Hepatocyte (in vitro differentiated cells): ENCODE results near the gene SSBP2. TPM values are rescaled to one million over a fixed set of nuclear protein-coding genes. Genes with fewer than 3 reads are reported as not detected.
"Not testable (repeated sequence)": the region's sequence is repeated elsewhere in the genome, so short reads cannot be mapped to it uniquely, and the experiment has no call there.

Source experiments
- DNase-seq: peaks from one replicate; pipeline ENCODE4 v3.0.0-alpha.2; 2016; ENCODE audit warnings: low spot score
- H2AFZ ChIP-seq: fragments of 200-600 bp; sonication (generic); 2 replicates; pipeline ENCODE4 v1.6.0; 2016; ENCODE audit warnings: antibody characterized with exemption, mild to moderate bottlenecking
- H3K27ac ChIP-seq: fragments of 200-600 bp; sonication (generic); 2 replicates; pipeline ENCODE4 v1.5.1; 2016; ENCODE audit warnings: mild to moderate bottlenecking
- H3K27me3 ChIP-seq: fragments of 200-600 bp; sonication (generic); 2 replicates; pipeline ENCODE4 v1.6.1; 2016
- H3K36me3 ChIP-seq: fragments of 200-600 bp; sonication (generic); replicated peaks from 2 replicates; pipeline ENCODE4 v1.5.1; 2016; ENCODE audit warnings: low read depth; ENCODE audit not compliant: insufficient read depth
- H3K4me1 ChIP-seq: fragments of 200-600 bp; sonication (generic); 2 replicates; pipeline ENCODE4 v1.5.1; 2016; ENCODE audit warnings: mild to moderate bottlenecking, moderate library complexity; ENCODE audit not compliant: insufficient read depth
- H3K4me2 ChIP-seq: fragments of 200-600 bp; sonication (generic); 2 replicates; pipeline ENCODE4 v1.6.0; 2016
- H3K4me3 ChIP-seq: fragments of 200-600 bp; sonication (generic); 2 replicates; pipeline ENCODE4 v1.5.1; 2016; ENCODE audit warnings: mild to moderate bottlenecking
- H3K79me2 ChIP-seq: fragments of 200-600 bp; sonication (generic); 2 replicates; pipeline ENCODE4 v1.6.0; 2017; ENCODE audit warnings: mild to moderate bottlenecking
- H3K9me2 ChIP-seq: fragments of 200-600 bp; sonication (generic); replicated peaks from 2 replicates; pipeline ENCODE4 v1.6.0; 2017; ENCODE audit warnings: mild to moderate bottlenecking; ENCODE audit not compliant: insufficient read depth
- H3K9me3 ChIP-seq: fragments of 200-600 bp; sonication (generic); 2 replicates; pipeline ENCODE4 v1.5.1; 2016; ENCODE audit warnings: low read depth, mild to moderate bottlenecking
- H4K20me1 ChIP-seq: fragments of 200-600 bp; sonication (generic); 2 replicates; pipeline ENCODE4 v1.6.0; 2016; ENCODE audit warnings: mild to moderate bottlenecking; ENCODE audit not compliant: insufficient read depth, poor library complexity, severe bottlenecking
- CTCF ChIP-seq: fragments of 200-600 bp; sonication (generic); IDR thresholded peaks from 2 replicates; pipeline ENCODE4 v1.5.1; 2016; ENCODE audit warnings: antibody characterized with exemption, mild to moderate bottlenecking; ENCODE audit not compliant: poor library complexity
- EZH2 ChIP-seq: fragments of 200-600 bp; sonication (generic); IDR thresholded peaks from 2 replicates; pipeline ENCODE4 v1.6.1; 2016; ENCODE audit warnings: antibody characterized with exemption, mild to moderate bottlenecking, borderline replicate concordance
- EZH2phosphoT487 ChIP-seq: fragments of 200-600 bp; sonication (generic); IDR thresholded peaks from one replicate; pipeline ENCODE4 v1.6.1; 2018; ENCODE audit warnings: antibody characterized with exemption, mild to moderate bottlenecking, low read depth, moderate library complexity; ENCODE audit not compliant: unreplicated experiment, severe bottlenecking
- WGBS: methylation state at CpG from one replicate; pipeline ENCODE4 v1.1.6; 2016; ENCODE audit warnings: low lambda C conversion rate; ENCODE audit errors: missing lambda C conversion rate; 5-methylcytosine and 5-hydroxymethylcytosine counted together
- polyA plus RNA-seq: library from polyadenylated mRNA; unstranded; fragments of >200 nt; fragmentation: Nextera tagmentation; extraction: Ambion mirVana; gene quantifications from 2 replicates; pipeline ENCODE4 v1.2.1, GENCODE V29; 2016
- total RNA-seq: library from RNA; depleted of rRNA; stranded (reverse); fragments of >200 nt; gene quantifications from 2 replicates; pipeline ENCODE4 v1.2.3, GENCODE V29; 2014

The SSBP2 gene
- total and polyA plus RNA-seq, 2 experiments from 2014 or later = 23.7 to 48.2 TPM

GRCh38 chr5:81486711-81487110 lies 264.2 kb downstream of the SSBP2 start:
- Histone ChIP-seq H2AFZ (no peak overlapping the region), H3K27ac (no peak overlapping the region), H3K27me3 (no peaks in the 10 kb centered on the region), H3K9me2 (no peaks in the 10 kb centered on the region), H3K4me1 (no peaks in the 10 kb centered on the region), H4K20me1 (no peaks in the 10 kb centered on the region), H3K36me3 (no peaks in the 10 kb centered on the region), H3K79me2 (no peaks in the 10 kb centered on the region), H3K4me3 (no peak overlapping the region), H3K9me3 (no peaks in the 10 kb centered on the region), H3K4me2 (no peak overlapping the region)
- DNase-seq = no peak
- WGBS = 93% methylated on average over 3 of the region's 3 CpGs
- TF ChIP-seq CTCF (no peak), EZH2phosphoT487 (no peak), EZH2 (no peak)

GRCh38 chr5:81482595-81482994 lies 268.3 kb downstream of the SSBP2 start:
- no peaks in the 10 kb centered on the region for H3K79me2 ChIP-seq
- no peaks in the 10 kb centered on the region for H3K9me3 ChIP-seq
- no peak overlapping the region for H2AFZ ChIP-seq
- H3K4me1 ChIP-seq = no peaks in the 10 kb centered on the region
- H3K36me3 ChIP-seq = no peaks in the 10 kb centered on the region
- no peaks in the 10 kb centered on the region for H3K27me3 ChIP-seq
- 65% methylated on average over 2 of the region's 2 CpGs for WGBS
- no peaks in the 10 kb centered on the region for H3K9me2 ChIP-seq
- no peak overlapping the region for H3K4me3 ChIP-seq
- no peak for DNase-seq
- TF ChIP-seq CTCF (no peak), EZH2 (no peak), EZH2phosphoT487 (no peak)
- H3K4me2 ChIP-seq = no peak overlapping the region
- H4K20me1 ChIP-seq = no peaks in the 10 kb centered on the region
- H3K27ac ChIP-seq = no peak overlapping the region

- 100% methylated on average over 3 of the region's 3 CpGs for WGBS
Observed at GRCh38 chr5:81473395-81473794, 277.5 kb downstream of the SSBP2 start.

GRCh38 chr5:81469676-81470075 lies 281.2 kb downstream of the SSBP2 start:
- DNase-seq = no peak
- no peaks in the 10 kb centered on the region for H3K36me3 ChIP-seq

More at GRCh38 chr5:81473395-81473794, 277.5 kb downstream of the SSBP2 start:
- DNase-seq, H3K9me2 ChIP-seq, H3K27ac ChIP-seq, H3K36me3 ChIP-seq, H3K79me2 ChIP-seq, H2AFZ ChIP-seq, H3K4me1 ChIP-seq, H3K27me3 ChIP-seq, H3K9me3 ChIP-seq, H4K20me1 ChIP-seq, H3K4me2 ChIP-seq, H3K4me3 ChIP-seq: not testable (repeated sequence)

More at GRCh38 chr5:81469676-81470075, 281.2 kb downstream of the SSBP2 start:
- Histone ChIP-seq H3K4me1 (peaks cover 3% of the 10 kb centered on the region), H4K20me1 (no peaks in the 10 kb centered on the region), H3K9me2 (no peaks in the 10 kb centered on the region), H3K9me3 (no peaks in the 10 kb centered on the region), H3K4me3 (no peak overlapping the region), H2AFZ (no peak overlapping the region), H3K27ac (no peak overlapping the region), H3K4me2 (no peak overlapping the region), H3K27me3 (no peaks in the 10 kb centered on the region), H3K79me2 (no peaks in the 10 kb centered on the region)
- no peak for TF ChIP-seq EZH2phosphoT487
- no peak for TF ChIP-seq CTCF
- TF ChIP-seq EZH2 = no peak
